Suppressor macrophage treated with lipopolysaccharide for 4 hours (primary cell): ENCODE results near the gene IL32.

Experiments used
- DNase-seq: peaks from one replicate; pipeline ENCODE4 v3.0.0-alpha.2; 2020

Gene IL32

GRCh38 chr16:3094289-3095027 is 29.0 kb downstream of the IL32 start:
- DNase-seq, result peak; percentile 76

GRCh38 chr16:3095869-3096268 is 30.4 kb downstream of the IL32 start:
- peak; percentile 87 for DNase-seq

GRCh38 chr16:3096362-3096761 is 30.9 kb downstream of the IL32 start:
- DNase-seq, result peak; percentile 24

- DNase-seq, result no peak
These were observed 31.8 kb downstream of the IL32 start for GRCh38 chr16:3097266-3097665.

- no peak for DNase-seq
These were observed 33.3 kb downstream of the IL32 start, which contains the start of gene ZSCAN10 for GRCh38 chr16:3098459-3099394. ZSCAN10 (minus strand) TSS chr16:3099294; CDS start chr16:3092937, 6,357 bp downstream.

- DNase-seq, result no peak
These were observed 33.9 kb downstream of the IL32 start for GRCh38 chr16:3099395-3099731.

- peak; percentile 98 for DNase-seq
These were observed 34.5 kb downstream of the IL32 start for GRCh38 chr16:3099732-3100499.

GRCh38 chr16:3101018-3101840 is 35.8 kb downstream of the IL32 start:
- DNase-seq, result peak; percentile 68

GRCh38 chr16:3101841-3102470 is 36.5 kb downstream of the IL32 start:
- DNase-seq, result no peak

GRCh38 chr16:3106205-3106928 is 40.9 kb downstream of the IL32 start:
- DNase-seq, result peak; percentile 95

- peak; percentile 65 for DNase-seq
These were observed 46.8 kb downstream of the IL32 start, which contains the start of gene ZNF205 for GRCh38 chr16:3112058-3112880. ZNF205 (plus strand) TSS chr16:3112586; CDS start chr16:3113431, 845 bp downstream.

GRCh38 chr16:3112881-3113574 is 47.6 kb downstream of the IL32 start:
- no peak for DNase-seq

- no peak for DNase-seq
These were observed 48.5 kb downstream of the IL32 start for GRCh38 chr16:3113765-3114479.

GRCh38 chr16:3115003-3115402 is 49.6 kb downstream of the IL32 start:
- no peak for DNase-seq

GRCh38 chr16:3115561-3115960 is 50.1 kb downstream of the IL32 start:
- DNase-seq, result no peak

GRCh38 chr16:3118204-3118790 is 52.9 kb downstream of the IL32 start:
- DNase-seq, result no peak

- no peak for DNase-seq
These were observed 53.4 kb downstream of the IL32 start for GRCh38 chr16:3118846-3119245.
